ENCODE data around the gene CCDC47. TPM values are rescaled to one million over a fixed set of nuclear protein-coding genes. Genes with fewer than 3 reads are reported as not detected.

Gene CCDC47
- total RNA-seq: 10 to 100 TPM; 47.0 to 54.8 TPM

GRCh38 chr17:63773272-63774140, at the start of gene CCDC47:
TSS of gene CCDC47 (minus strand) at chr17:63773597. CDS start at chr17:63766175, 7,422 bp downstream.
- peaks cover 24% of the 10 kb centered on the region for H3K36me3 Mint-ChIP-seq
- POLR2A ChIA-PET: interaction anchor here (0.6 to 5.1 kb wide), 29 partner anchors 10 to 372 kb away, joined by 3 to 64 read pairs (median 5); partner anchors contain the start of genes FTSJ3, LIMD2, MAP3K3 and PSMC5
- ATAC-seq (ENCODE audit: low read depth): peak; percentile 87

GRCh38 chr17:63822537-63822936, 49.1 kb upstream of the CCDC47 start:
- ATAC-seq (ENCODE audit: low read depth): no peak
- Mint-ChIP-seq H3K27me3 (no peaks in the 10 kb centered on the region), H3K36me3 (peaks cover 41% of the 10 kb centered on the region), H3K4me3 (no peak overlapping the region), H3K27ac (no peak overlapping the region), H3K9me3 (no peaks in the 10 kb centered on the region), H3K4me1 (peaks cover 30% of the 10 kb centered on the region)
- POLR2A ChIA-PET: no interaction called here
- DNase-seq: no peak

More at GRCh38 chr17:63773272-63774140, at the start of gene CCDC47:
- Mint-ChIP-seq H3K9me3 (no peaks in the 10 kb centered on the region), H3K27ac (peak within 1 kb of the TSS; percentile 97), H3K4me3 (peak within 1 kb of the TSS; percentile 91), H3K27me3 (no peaks in the 10 kb centered on the region), H3K4me1 (peaks cover 33% of the 10 kb centered on the region)
- peak; percentile 97 for DNase-seq

DNA sequence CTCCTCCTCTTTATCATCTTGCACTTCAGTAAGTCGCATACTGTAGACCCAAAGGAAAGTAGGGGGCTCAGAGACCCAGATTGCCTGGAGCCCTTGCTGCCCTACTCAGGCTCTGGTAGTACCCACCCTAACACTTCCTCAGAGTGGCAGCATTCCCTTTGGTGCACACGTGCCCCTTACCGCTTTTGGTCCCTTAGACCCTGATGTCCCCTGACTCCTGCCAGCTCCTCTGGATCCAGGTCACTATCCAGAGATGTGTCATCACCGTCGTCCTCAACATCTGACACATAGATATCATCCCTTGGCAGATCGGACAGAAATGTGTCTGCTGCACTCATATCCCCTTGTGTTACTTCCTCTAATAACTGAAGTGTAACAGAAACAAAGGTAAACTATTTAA, 48.4 kb upstream of the CCDC47 start:
- Mint-ChIP-seq H3K27me3 (no peaks in the 10 kb centered on the region), H3K4me3 (peak overlapping the region; percentile 45), H3K9me3 (no peaks in the 10 kb centered on the region), H3K36me3 (peaks cover 41% of the 10 kb centered on the region), H3K27ac (peak overlapping the region; percentile 42), H3K4me1 (peaks cover 30% of the 10 kb centered on the region)
- no peak for DNase-seq
- no peak for ATAC-seq (ENCODE audit: low read depth)
- POLR2A ChIA-PET: interaction anchor here (1.4 kb wide), 1 partner anchor 48 kb away, joined by 9 read pairs; the partner anchor contains the start of genes CCDC47 and DDX42

DNA sequence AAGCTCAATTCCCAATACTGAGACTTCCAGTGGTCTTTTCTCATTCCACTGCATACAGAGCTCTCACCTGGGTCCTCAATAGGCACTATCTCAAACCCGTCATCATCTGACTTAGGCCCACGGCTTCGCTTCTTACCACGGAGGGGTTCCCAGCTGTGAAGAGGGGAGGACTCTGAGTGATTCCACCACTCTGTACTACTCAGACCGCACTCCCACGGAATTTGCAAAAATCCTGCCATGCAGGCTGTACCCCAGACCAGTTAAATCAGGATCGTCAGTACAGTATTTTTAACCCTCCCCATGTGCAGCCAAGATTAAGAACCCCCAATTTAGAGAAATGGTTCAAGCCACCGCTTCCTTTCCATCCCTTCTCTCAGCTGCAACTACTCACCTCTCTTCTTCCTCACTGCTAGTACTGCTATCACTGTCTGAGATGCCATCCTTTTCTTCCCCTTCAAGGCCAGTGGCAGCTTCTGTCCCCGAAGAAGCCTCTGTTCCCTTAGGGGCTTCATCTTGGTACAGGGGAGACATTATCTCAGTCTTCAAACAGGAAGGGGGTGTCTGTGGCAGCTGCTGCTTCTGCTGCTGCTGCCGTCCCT, 47.7 kb upstream of the CCDC47 start:
- DNase-seq (no peak), ATAC-seq (ENCODE audit: low read depth) (no peak)
- peaks cover 41% of the 10 kb centered on the region for H3K36me3 Mint-ChIP-seq
- H3K9me3 Mint-ChIP-seq: no peaks in the 10 kb centered on the region
- POLR2A ChIA-PET: interaction anchor here (1.4 kb wide), 1 partner anchor 48 kb away, joined by 9 read pairs; the partner anchor contains the start of genes CCDC47 and DDX42
- H3K27me3 Mint-ChIP-seq: no peaks in the 10 kb centered on the region
- peaks cover 28% of the 10 kb centered on the region for H3K4me1 Mint-ChIP-seq
- peak overlapping the region; percentile 68 for H3K27ac Mint-ChIP-seq
- H3K4me3 Mint-ChIP-seq: peak overlapping the region; percentile 52

- no peaks in the 10 kb centered on the region for H3K9me3 Mint-ChIP-seq
- ATAC-seq (ENCODE audit: low read depth) (peak; percentile 37), DNase-seq (no peak)
- peak overlapping the region; percentile 65 for H3K27ac Mint-ChIP-seq
- peak overlapping the region; percentile 71 for H3K4me3 Mint-ChIP-seq
- no peaks in the 10 kb centered on the region for H3K27me3 Mint-ChIP-seq
- POLR2A ChIA-PET: interaction anchor here (1.4 kb wide), 1 partner anchor 46 kb away, joined by 9 read pairs; the partner anchor contains the start of genes CCDC47 and DDX42
- H3K4me1 Mint-ChIP-seq: peaks cover 17% of the 10 kb centered on the region
- peaks cover 41% of the 10 kb centered on the region for H3K36me3 Mint-ChIP-seq
Observed at GRCh38 chr17:63819585-63820537, 46.5 kb upstream of the CCDC47 start.

DNA sequence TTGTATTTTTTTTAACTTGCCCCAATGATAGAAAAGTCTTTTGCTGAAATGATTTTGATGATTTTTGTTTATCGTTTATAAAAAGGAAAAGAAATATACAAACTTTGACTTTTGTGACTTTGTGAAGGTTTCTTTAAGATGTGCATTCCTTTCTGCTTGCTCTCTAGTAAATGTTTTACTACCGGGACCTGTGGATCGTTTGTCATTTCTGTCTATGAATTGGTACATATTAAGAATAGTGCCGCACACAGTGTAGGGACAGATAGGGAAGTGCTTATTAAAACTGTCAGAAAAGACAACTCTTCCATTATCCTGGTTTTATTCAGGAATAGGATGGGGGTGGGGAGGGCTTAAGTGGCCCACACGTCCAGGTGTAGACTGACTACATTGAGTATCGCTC, 45.7 kb upstream of the CCDC47 start:
- POLR2A ChIA-PET: interaction anchor here (1.0 kb wide), 1 partner anchor 119 kb away, joined by 3 read pairs; the partner anchor contains the start of gene LIMD2
- Mint-ChIP-seq H3K27ac (peak overlapping the region; percentile 20), H3K27me3 (no peaks in the 10 kb centered on the region), H3K9me3 (no peaks in the 10 kb centered on the region), H3K4me1 (peaks cover 15% of the 10 kb centered on the region), H3K4me3 (no peak overlapping the region), H3K36me3 (peaks cover 35% of the 10 kb centered on the region)
- ATAC-seq (ENCODE audit: low read depth) (no peak), DNase-seq (no peak)

GRCh38 chr17:63817736-63818385, 44.5 kb upstream of the CCDC47 start:
- Mint-ChIP-seq H3K4me1 (peaks cover 14% of the 10 kb centered on the region), H3K36me3 (peaks cover 33% of the 10 kb centered on the region), H3K4me3 (no peak overlapping the region), H3K9me3 (no peaks in the 10 kb centered on the region), H3K27me3 (no peaks in the 10 kb centered on the region), H3K27ac (peak overlapping the region; percentile 27)
- POLR2A ChIA-PET: interaction anchor here (0.9 to 1.2 kb wide), 3 partner anchors 45 to 120 kb away, joined by 3 to 5 read pairs (median 3); partner anchors contain the start of gene LIMD2
- DNase-seq: no peak
- ATAC-seq (ENCODE audit: low read depth): no peak

DNA sequence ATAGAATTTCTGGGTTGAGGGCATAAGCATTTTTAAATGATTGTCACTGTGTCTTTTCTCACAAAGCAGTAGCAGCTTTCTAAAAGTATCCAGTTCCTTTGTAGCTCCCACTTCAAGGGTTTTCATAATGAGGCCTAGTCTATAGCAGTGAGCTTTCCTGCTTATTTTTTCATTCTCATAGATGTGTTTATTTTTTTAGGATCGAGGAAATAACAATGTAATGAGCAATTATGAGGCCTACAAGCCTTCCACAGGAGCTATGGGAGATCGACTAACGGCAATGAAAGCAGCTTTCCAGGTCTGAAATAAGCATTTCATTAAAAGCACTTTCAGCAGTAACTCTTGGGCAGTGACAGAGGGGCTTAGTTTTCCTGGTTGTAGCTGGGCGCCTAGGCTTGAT, 43.3 kb upstream of the CCDC47 start:
- ATAC-seq (ENCODE audit: low read depth): no peak
- peaks cover 33% of the 10 kb centered on the region for H3K36me3 Mint-ChIP-seq
- POLR2A ChIA-PET: no interaction called here
- H3K27me3 Mint-ChIP-seq: no peaks in the 10 kb centered on the region
- no peak overlapping the region for H3K4me3 Mint-ChIP-seq
- H3K9me3 Mint-ChIP-seq: no peaks in the 10 kb centered on the region
- DNase-seq: no peak
- H3K27ac Mint-ChIP-seq: no peak overlapping the region
- peaks cover 8% of the 10 kb centered on the region for H3K4me1 Mint-ChIP-seq

DNA sequence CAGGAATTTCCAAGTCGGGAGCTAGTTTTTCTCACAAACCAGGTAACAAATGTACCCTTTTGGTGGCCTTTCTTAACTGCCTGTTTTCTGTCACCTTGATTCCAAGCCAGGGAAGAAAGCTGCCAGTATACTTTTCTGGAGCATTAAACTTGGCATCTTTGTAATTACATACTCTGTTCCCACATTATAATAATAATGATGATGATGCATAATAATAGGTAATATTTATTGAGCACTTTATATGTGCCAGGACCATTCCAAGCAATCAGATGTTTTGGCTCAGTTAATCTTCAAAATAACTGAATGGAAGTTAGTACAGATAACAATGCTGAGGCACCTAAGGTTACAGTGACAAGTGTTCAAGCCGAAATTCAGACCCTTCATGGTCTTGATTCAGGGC, 42.7 kb upstream of the CCDC47 start:
- H3K9me3 Mint-ChIP-seq: no peaks in the 10 kb centered on the region
- H3K27me3 Mint-ChIP-seq: no peaks in the 10 kb centered on the region
- POLR2A ChIA-PET: no interaction called here

GRCh38 chr17:63809970-63810369, 36.6 kb upstream of the CCDC47 start:
- H3K27ac Mint-ChIP-seq: peak overlapping the region; percentile 25
- no peaks in the 10 kb centered on the region for H3K9me3 Mint-ChIP-seq
- ATAC-seq (ENCODE audit: low read depth): no peak
- H3K27me3 Mint-ChIP-seq: no peaks in the 10 kb centered on the region
- no peak overlapping the region for H3K4me3 Mint-ChIP-seq
- POLR2A ChIA-PET: interaction anchor here (0.7 to 2.2 kb wide), 3 partner anchors 37 to 247 kb away, joined by 3 to 6 read pairs (median 4); partner anchors contain the start of genes CCDC47 and DDX42
- peaks cover 44% of the 10 kb centered on the region for H3K36me3 Mint-ChIP-seq
- peaks cover 4% of the 10 kb centered on the region for H3K4me1 Mint-ChIP-seq
- no peak for DNase-seq

More for the DNA sequence above, 42.7 kb upstream of the CCDC47 start:
- Mint-ChIP-seq H3K4me1 (peaks cover 7% of the 10 kb centered on the region), H3K4me3 (no peak overlapping the region), H3K36me3 (peaks cover 35% of the 10 kb centered on the region), H3K27ac (no peak overlapping the region)
- DNase-seq (no peak), ATAC-seq (ENCODE audit: low read depth) (no peak)

- H3K4me3 Mint-ChIP-seq: no peak overlapping the region
- no peak for DNase-seq
- no peaks in the 10 kb centered on the region for H3K9me3 Mint-ChIP-seq
- peaks cover 5% of the 10 kb centered on the region for H3K4me1 Mint-ChIP-seq
- no peak for ATAC-seq (ENCODE audit: low read depth)
- H3K36me3 Mint-ChIP-seq: peaks cover 38% of the 10 kb centered on the region
- H3K27ac Mint-ChIP-seq: no peak overlapping the region
- no peaks in the 10 kb centered on the region for H3K27me3 Mint-ChIP-seq
- POLR2A ChIA-PET: no interaction called here
Observed at GRCh38 chr17:63805591-63805990, 32.2 kb upstream of the CCDC47 start.

DNA sequence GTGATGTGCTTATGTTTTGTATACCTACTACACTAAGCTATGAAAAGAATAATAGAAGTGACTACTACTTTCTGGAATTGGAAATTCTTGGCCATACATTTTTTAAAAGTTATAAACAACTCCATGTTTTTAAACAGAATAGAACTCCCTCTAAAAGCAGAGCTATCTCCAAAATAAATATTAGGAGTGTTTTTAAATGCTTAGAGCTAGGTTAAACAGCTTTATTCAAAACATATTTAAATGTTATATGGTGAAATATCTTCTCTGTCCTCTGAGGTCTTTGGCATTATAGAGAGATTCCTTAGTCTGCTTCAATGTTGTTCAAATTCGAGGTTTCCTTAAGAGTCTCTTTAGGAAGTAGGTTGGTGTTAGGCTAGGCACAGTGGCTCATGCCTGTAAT, 30.9 kb upstream of the CCDC47 start:
- Mint-ChIP-seq H3K27me3 (no peaks in the 10 kb centered on the region), H3K4me1 (peaks cover 5% of the 10 kb centered on the region), H3K9me3 (no peaks in the 10 kb centered on the region), H3K4me3 (no peak overlapping the region), H3K27ac (no peak overlapping the region), H3K36me3 (peaks cover 37% of the 10 kb centered on the region)
- DNase-seq: no peak
- POLR2A ChIA-PET: interaction anchor here (0.9 kb wide), 1 partner anchor 182 kb away, joined by 3 read pairs; the partner anchor contains the start of gene MAP3K3
- ATAC-seq (ENCODE audit: low read depth): no peak
